Measurements from ENCODE around the gene ERICH6B.

- TF ChIP-seq PPARA (CRISPR knock-in tag; IDR thresholded peaks at IDR 0.05; ENCODE audit: borderline replicate concordance) (no peak), ZFP3 (CRISPR knock-in tag; IDR thresholded peaks at IDR 0.05) (no peak), OSR1 (CRISPR knock-in tag; IDR thresholded peaks at IDR 0.05) (no peak), RARB (CRISPR knock-in tag; IDR thresholded peaks at IDR 0.05) (no peak), ZC3H10 (CRISPR knock-in tag; IDR thresholded peaks at IDR 0.05) (no peak), TOX (CRISPR knock-in tag; IDR thresholded peaks at IDR 0.05; ENCODE audit: borderline replicate concordance) (no peak), CREB5 (CRISPR knock-in tag; IDR thresholded peaks at IDR 0.05; ENCODE audit: low read depth) (no peak), TSHZ2 (CRISPR knock-in tag; IDR thresholded peaks at IDR 0.05) (no peak), BACH2 (CRISPR knock-in tag; IDR thresholded peaks at IDR 0.05; ENCODE audit: borderline replicate concordance) (no peak)
- TF ChIP-seq, protein P1, sequence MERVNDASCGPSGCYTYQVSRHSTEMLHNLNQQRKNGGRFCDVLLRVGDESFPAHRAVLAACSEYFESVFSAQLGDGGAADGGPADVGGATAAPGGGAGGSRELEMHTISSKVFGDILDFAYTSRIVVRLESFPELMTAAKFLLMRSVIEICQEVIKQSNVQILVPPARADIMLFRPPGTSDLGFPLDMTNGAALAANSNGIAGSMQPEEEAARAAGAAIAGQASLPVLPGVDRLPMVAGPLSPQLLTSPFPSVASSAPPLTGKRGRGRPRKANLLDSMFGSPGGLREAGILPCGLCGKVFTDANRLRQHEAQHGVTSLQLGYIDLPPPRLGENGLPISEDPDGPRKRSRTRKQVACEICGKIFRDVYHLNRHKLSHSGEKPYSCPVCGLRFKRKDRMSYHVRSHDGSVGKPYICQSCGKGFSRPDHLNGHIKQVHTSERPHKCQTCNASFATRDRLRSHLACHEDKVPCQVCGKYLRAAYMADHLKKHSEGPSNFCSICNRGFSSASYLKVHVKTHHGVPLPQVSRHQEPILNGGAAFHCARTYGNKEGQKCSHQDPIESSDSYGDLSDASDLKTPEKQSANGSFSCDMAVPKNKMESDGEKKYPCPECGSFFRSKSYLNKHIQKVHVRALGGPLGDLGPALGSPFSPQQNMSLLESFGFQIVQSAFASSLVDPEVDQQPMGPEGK (CRISPR knock-in tag; IDR thresholded peaks at IDR 0.05; ENCODE audit: borderline replicate concordance) = no peak
- TF ChIP-seq, protein P2, sequence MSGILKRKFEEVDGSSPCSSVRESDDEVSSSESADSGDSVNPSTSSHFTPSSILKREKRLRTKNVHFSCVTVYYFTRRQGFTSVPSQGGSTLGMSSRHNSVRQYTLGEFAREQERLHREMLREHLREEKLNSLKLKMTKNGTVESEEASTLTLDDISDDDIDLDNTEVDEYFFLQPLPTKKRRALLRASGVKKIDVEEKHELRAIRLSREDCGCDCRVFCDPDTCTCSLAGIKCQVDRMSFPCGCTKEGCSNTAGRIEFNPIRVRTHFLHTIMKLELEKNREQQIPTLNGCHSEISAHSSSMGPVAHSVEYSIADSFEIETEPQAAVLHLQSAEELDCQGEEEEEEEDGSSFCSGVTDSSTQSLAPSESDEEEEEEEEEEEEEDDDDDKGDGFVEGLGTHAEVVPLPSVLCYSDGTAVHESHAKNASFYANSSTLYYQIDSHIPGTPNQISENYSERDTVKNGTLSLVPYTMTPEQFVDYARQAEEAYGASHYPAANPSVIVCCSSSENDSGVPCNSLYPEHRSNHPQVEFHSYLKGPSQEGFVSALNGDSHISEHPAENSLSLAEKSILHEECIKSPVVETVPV (CRISPR knock-in tag; IDR thresholded peaks at IDR 0.05) = no peak
Measured at GRCh38 chr13:45522571-45522970, 93.0 kb downstream of the ERICH6B start.

Measured in SK-N-SH treated with all-trans-retinoic acid at 6 μM for 48 hours (cell line).